ENCODE results near the gene ARID5A. TPM values are rescaled to one million over a fixed set of nuclear protein-coding genes. Genes with fewer than 3 reads are reported as not detected.

ARID5A gene
- total and polyA plus RNA-seq, 4 donors: 12.5 to 61.9 (median 28.4) TPM

- no peaks in the 10 kb centered on the region for H3K27me3 ChIP-seq (ENCODE audit: control insufficient read depth in 3 of 3, insufficient read depth in 3 of 3, low read length in 2 of 3)
- no peaks in the 10 kb centered on the region for H3K4me1 ChIP-seq (ENCODE audit: control insufficient read depth in 5 of 5, insufficient read depth in 5 of 5, low read length in 5 of 5)
- no peaks in the 10 kb centered on the region for H3K36me3 ChIP-seq (ENCODE audit: control insufficient read depth in 4 of 4, insufficient read depth in 4 of 4, low read length in 4 of 4)
Measured at GRCh38 chr2:96564026-96564425, 27.5 kb downstream of the ARID5A start.

GRCh38 chr2:96564563-96564962 is 28.0 kb downstream of the ARID5A start:
- H3K9ac ChIP-seq (ENCODE audit: insufficient read depth in 1 of 2, low read length in 2 of 2): no peak overlapping the region
- no peak overlapping the region for H3K27ac ChIP-seq (ENCODE audit: low read depth in 1 of 2, low read length in 1 of 2)
- TF ChIP-seq CTCF (IDR thresholded peaks at IDR 0.05; ENCODE audit: control extremely low read depth, extremely low read depth): no peak
- ATAC-seq (ENCODE audit: insufficient read depth, low FRiP score) (no peak), DNase-seq (no peak)
- no peaks in the 10 kb centered on the region for H3K27me3 ChIP-seq (ENCODE audit: control insufficient read depth in 3 of 3, insufficient read depth in 3 of 3, low read length in 2 of 3)
- peaks cover 0 to 2% (median under 1%) of the 10 kb centered on the region in 4 donors for H3K9me3 ChIP-seq (ENCODE audit: control insufficient read depth in 4 of 4, insufficient read depth in 3 of 4, low read length in 3 of 4)
- H3K4me3 ChIP-seq: no peak overlapping the region
- no peaks in the 10 kb centered on the region for H3K4me1 ChIP-seq (ENCODE audit: control insufficient read depth in 5 of 5, insufficient read depth in 5 of 5, low read length in 5 of 5)
- no peaks in the 10 kb centered on the region for H3K36me3 ChIP-seq (ENCODE audit: control insufficient read depth in 4 of 4, insufficient read depth in 4 of 4, low read length in 4 of 4)
- 89 to 90% methylated on average over 3 of the region's 3 CpGs for WGBS, 2 donors

More at GRCh38 chr2:96564026-96564425, 27.5 kb downstream of the ARID5A start:
- TF ChIP-seq CTCF (IDR thresholded peaks at IDR 0.05; ENCODE audit: control extremely low read depth, extremely low read depth): no peak
- ATAC-seq (ENCODE audit: insufficient read depth, low FRiP score) (no peak), DNase-seq (no peak)
- no peak overlapping the region for H3K9ac ChIP-seq (ENCODE audit: insufficient read depth in 1 of 2, low read length in 2 of 2)
- peaks cover 0 to 2% (median under 1%) of the 10 kb centered on the region in 4 donors for H3K9me3 ChIP-seq (ENCODE audit: control insufficient read depth in 4 of 4, insufficient read depth in 3 of 4, low read length in 3 of 4)
- no peak overlapping the region for H3K4me3 ChIP-seq
- no peak overlapping the region for H3K27ac ChIP-seq (ENCODE audit: low read depth in 1 of 2, low read length in 1 of 2)
- 73 to 98% methylated on average over 4 of the region's 4 CpGs for WGBS, 2 donors

GRCh38 chr2:96565111-96565510 is 28.6 kb downstream of the ARID5A start:
- H3K27me3 ChIP-seq (ENCODE audit: control insufficient read depth in 3 of 3, insufficient read depth in 3 of 3, low read length in 2 of 3): no peaks in the 10 kb centered on the region
- WGBS, 2 donors: 78 to 86% methylated on average over 5 of the region's 5 CpGs
- ATAC-seq (ENCODE audit: insufficient read depth, low FRiP score) (no peak), DNase-seq (no peak)
- no peak overlapping the region for H3K27ac ChIP-seq (ENCODE audit: low read depth in 1 of 2, low read length in 1 of 2)
- peaks cover 0 to 2% (median under 1%) of the 10 kb centered on the region in 4 donors for H3K9me3 ChIP-seq (ENCODE audit: control insufficient read depth in 4 of 4, insufficient read depth in 3 of 4, low read length in 3 of 4)
- H3K9ac ChIP-seq (ENCODE audit: insufficient read depth in 1 of 2, low read length in 2 of 2): no peak overlapping the region
- no peaks in the 10 kb centered on the region for H3K36me3 ChIP-seq (ENCODE audit: control insufficient read depth in 4 of 4, insufficient read depth in 4 of 4, low read length in 4 of 4)
- no peak for TF ChIP-seq CTCF (IDR thresholded peaks at IDR 0.05; ENCODE audit: control extremely low read depth, extremely low read depth)
- H3K4me1 ChIP-seq (ENCODE audit: control insufficient read depth in 5 of 5, insufficient read depth in 5 of 5, low read length in 5 of 5): no peaks in the 10 kb centered on the region
- no peak overlapping the region for H3K4me3 ChIP-seq

GRCh38 chr2:96568094-96568493 is 31.5 kb downstream of the ARID5A start:
- H3K4me1 ChIP-seq (ENCODE audit: control insufficient read depth in 5 of 5, insufficient read depth in 5 of 5, low read length in 5 of 5): no peaks in the 10 kb centered on the region
- WGBS, 2 donors: 94 to 95% methylated on average over 3 of the region's 3 CpGs
- no peaks in the 10 kb centered on the region for H3K27me3 ChIP-seq (ENCODE audit: control insufficient read depth in 3 of 3, insufficient read depth in 3 of 3, low read length in 2 of 3)
- ATAC-seq (ENCODE audit: insufficient read depth, low FRiP score) (no peak), DNase-seq (no peak)
- H3K36me3 ChIP-seq (ENCODE audit: control insufficient read depth in 4 of 4, insufficient read depth in 4 of 4, low read length in 4 of 4): no peaks in the 10 kb centered on the region
- no peak overlapping the region for H3K9ac ChIP-seq (ENCODE audit: insufficient read depth in 1 of 2, low read length in 2 of 2)
- TF ChIP-seq CTCF (IDR thresholded peaks at IDR 0.05; ENCODE audit: control extremely low read depth, extremely low read depth): no peak
- no peak overlapping the region for H3K4me3 ChIP-seq
- H3K9me3 ChIP-seq (ENCODE audit: control insufficient read depth in 4 of 4, insufficient read depth in 3 of 4, low read length in 3 of 4): no peaks in the 10 kb centered on the region
- no peak overlapping the region for H3K27ac ChIP-seq (ENCODE audit: low read depth in 1 of 2, low read length in 1 of 2)
